HepG2 (cell line): ENCODE measurements around the gene FIBP. TPM values are rescaled to one million over a fixed set of nuclear protein-coding genes. Genes with fewer than 3 reads are reported as not detected.

ENCODE experiments used
- CAMTA2 ChIP-seq: sonication (generic); formaldehyde crosslinking; IDR thresholded peaks from 2 replicates; pipeline ENCODE4 v1.4.0; 2020; ENCODE audit warnings: mild to moderate bottlenecking, missing genetic modification reagents, borderline replicate concordance
- FOSL2 ChIP-seq: sonication (generic); formaldehyde crosslinking; IDR thresholded peaks from 2 replicates; pipeline ENCODE4 v1.4.0; 2020; ENCODE audit warnings: missing genetic modification reagents
- HOXA3 ChIP-seq: sonication (generic); formaldehyde crosslinking; IDR thresholded peaks from 2 replicates; pipeline ENCODE4 v1.5.0; 2020; ENCODE audit warnings: missing genetic modification reagents
- KDM6A ChIP-seq: IDR thresholded peaks from 2 replicates; pipeline ENCODE4 v1.6.1; 2016; ENCODE audit warnings: low read depth
- MAFG ChIP-seq: sonication (generic); formaldehyde crosslinking; IDR thresholded peaks from 2 replicates; pipeline ENCODE4 v1.5.1; 2020; ENCODE audit warnings: mild to moderate bottlenecking, missing genetic modification reagents
- MXI1 ChIP-seq: IDR thresholded peaks from 3 replicates; pipeline ENCODE4 v1.6.1; 2012; ENCODE audit warnings: low read depth, low read length, inconsistent platforms, borderline replicate concordance
- NCOA2 ChIP-seq: sonication (generic); formaldehyde crosslinking; IDR thresholded peaks from 2 replicates; pipeline ENCODE4 v1.8.0; 2022; ENCODE audit warnings: inconsistent platforms
- NFIC ChIP-seq: IDR thresholded peaks from 2 replicates; pipeline ENCODE4 v1.6.1; 2012; ENCODE audit warnings: mild to moderate bottlenecking, low read length, inconsistent platforms
- NFRKB ChIP-seq: fragments of 450-650 bp; IDR thresholded peaks from 2 replicates; pipeline ENCODE4 v1.6.1; 2017
- RBFOX2 ChIP-seq: fragments of 200-400 bp; formaldehyde crosslinking; IDR thresholded peaks from 2 replicates; pipeline ENCODE4 v1.6.1; 2017; ENCODE audit warnings: low read depth, mild to moderate bottlenecking, low read length
- SOX6 ChIP-seq, 2 experiments: fragments of 450-650 bp in 1 of 2; sonication (generic) in 1 of 2; formaldehyde crosslinking in 1 of 2; IDR thresholded peaks; 2 replicates each; pipeline versions ENCODE4 v1.4.0 to v1.6.1; 2017 to 2020; ENCODE audit warnings: antibody characterized with exemption in 1 of 2, mild to moderate bottlenecking in 1 of 2, missing genetic modification reagents in 1 of 2
- SRY ChIP-seq: sonication (generic); formaldehyde crosslinking; IDR thresholded peaks from 2 replicates; pipeline ENCODE4 v1.8.0; 2022; ENCODE audit warnings: mild to moderate bottlenecking, missing genetic modification reagents
- ZBTB38 ChIP-seq: sonication (generic); formaldehyde crosslinking; IDR thresholded peaks from 2 replicates; pipeline ENCODE4 v1.5.1; 2020; ENCODE audit warnings: mild to moderate bottlenecking, missing genetic modification reagents
- ZNF205 ChIP-seq: IDR thresholded peaks from 2 replicates; pipeline ENCODE4 v1.6.1; 2018; ENCODE audit warnings: missing biosample characterization, missing genetic modification reagents
- ZNF296 ChIP-seq: sonication (generic); formaldehyde crosslinking; conservative IDR thresholded peaks from 2 replicates; pipeline ENCODE4 v1.5.0; 2020; ENCODE audit warnings: mild to moderate bottlenecking, missing genetic modification reagents
- ZNF747 ChIP-seq: sonication (generic); formaldehyde crosslinking; IDR thresholded peaks from 2 replicates; pipeline ENCODE4 v1.8.1; 2023; ENCODE audit warnings: missing genetic modification reagents, mild to moderate bottlenecking, borderline replicate concordance
- polyA plus RNA-seq, 8 experiments: library from polyadenylated mRNA; depleted of rRNA in 3 of 8; stranded (reverse) in 7 of 8; unstranded in 1 of 8; fragments of >200 nt; fragmentation: Illumina TruSeq in 4 of 8; extraction: Trizol in 4 of 8; gene quantifications; 2 replicates each; pipeline versions ENCODE4 v1.2.1 to v1.2.3, GENCODE V29; 2011 to 2016; ENCODE audit warnings: low read depth in 4 of 8, missing spikeins in 1 of 8, mixed read lengths in 1 of 8; ENCODE audit not compliant: insufficient read depth in 1 of 8
- total RNA-seq, 5 experiments: library from RNA; depleted of rRNA; stranded (reverse); fragments of >200 nt; fragmentation: Illumina TruSeq; extraction: Trizol; gene quantifications; 2 replicates each; pipeline ENCODE4 v1.2.3, GENCODE V29; 2016; ENCODE audit warnings: low read depth in 1 of 5
- TF ChIP-seq, protein P1 (sequence below): sonication (generic); formaldehyde crosslinking; IDR thresholded peaks from 2 replicates; pipeline ENCODE4 v1.4.0; 2020; ENCODE audit warnings: mild to moderate bottlenecking, missing genetic modification reagents
- TF ChIP-seq, protein P2 (sequence below): IDR thresholded peaks from 2 replicates; pipeline ENCODE4 v1.6.1; 2016; ENCODE audit warnings: mild to moderate bottlenecking
- TF ChIP-seq, protein P3 (sequence below): sonication (generic); formaldehyde crosslinking; IDR thresholded peaks from 2 replicates; pipeline ENCODE4 v1.8.1; 2023; ENCODE audit warnings: missing genetic modification reagents, inconsistent platforms, borderline replicate concordance

FIBP gene
- total and polyA plus RNA-seq, 2 of the 13 experiments (the other 11 are each of a cell fraction or from before 2014, with no cell fraction given): 42.9 to 62.1 TPM

DNA sequence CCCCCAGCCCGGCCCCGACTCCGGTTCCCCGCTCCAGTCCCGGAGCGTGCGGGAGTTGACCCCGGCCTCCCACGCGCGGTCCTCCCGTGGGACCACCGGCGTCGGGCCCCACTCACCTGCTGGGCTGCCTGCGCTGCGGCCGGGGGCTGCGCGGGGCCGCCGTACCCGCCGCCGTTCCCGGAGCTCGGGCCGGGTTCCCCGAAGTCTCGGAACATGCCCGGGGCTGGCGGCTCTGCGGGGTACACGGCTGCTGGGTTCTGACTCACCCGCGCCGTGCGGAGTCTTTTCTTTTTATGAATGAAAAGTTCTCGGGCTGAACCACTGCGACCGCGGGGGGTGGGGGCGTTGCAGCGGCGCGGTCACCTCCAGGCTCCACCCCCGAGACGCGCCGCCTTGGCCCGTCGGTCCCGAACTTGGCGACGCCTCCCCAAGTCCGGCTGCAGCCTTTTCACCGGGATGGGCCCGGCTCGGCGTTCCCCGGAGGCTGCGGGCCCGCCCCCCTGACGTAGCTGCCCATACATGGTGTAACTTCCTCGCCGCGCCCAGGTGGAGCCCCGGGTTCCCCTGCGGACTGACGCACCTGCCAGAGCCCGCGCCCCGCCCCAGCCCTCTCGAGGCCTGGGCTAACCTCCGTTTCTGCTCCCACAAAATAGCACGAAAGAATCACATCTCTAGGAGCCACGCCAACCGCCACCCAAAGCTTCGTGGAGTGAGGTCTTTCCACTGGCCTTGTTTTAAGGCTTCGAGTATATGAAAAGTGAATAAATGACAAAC, 12.0 kb upstream of the FIBP start, which contains the start of gene FOSL1 (continued):
- TF ChIP-seq ZNF747 (CRISPR knock-in tag): peak; percentile 32; the same call in 1 of the 2 replicates
- peak; percentile 59 for TF ChIP-seq HOXA3 (CRISPR knock-in tag)
- peak; percentile 43; the same call in 1 of the 2 replicates for TF ChIP-seq ZBTB38 (CRISPR knock-in tag)
- TF ChIP-seq, protein P1, sequence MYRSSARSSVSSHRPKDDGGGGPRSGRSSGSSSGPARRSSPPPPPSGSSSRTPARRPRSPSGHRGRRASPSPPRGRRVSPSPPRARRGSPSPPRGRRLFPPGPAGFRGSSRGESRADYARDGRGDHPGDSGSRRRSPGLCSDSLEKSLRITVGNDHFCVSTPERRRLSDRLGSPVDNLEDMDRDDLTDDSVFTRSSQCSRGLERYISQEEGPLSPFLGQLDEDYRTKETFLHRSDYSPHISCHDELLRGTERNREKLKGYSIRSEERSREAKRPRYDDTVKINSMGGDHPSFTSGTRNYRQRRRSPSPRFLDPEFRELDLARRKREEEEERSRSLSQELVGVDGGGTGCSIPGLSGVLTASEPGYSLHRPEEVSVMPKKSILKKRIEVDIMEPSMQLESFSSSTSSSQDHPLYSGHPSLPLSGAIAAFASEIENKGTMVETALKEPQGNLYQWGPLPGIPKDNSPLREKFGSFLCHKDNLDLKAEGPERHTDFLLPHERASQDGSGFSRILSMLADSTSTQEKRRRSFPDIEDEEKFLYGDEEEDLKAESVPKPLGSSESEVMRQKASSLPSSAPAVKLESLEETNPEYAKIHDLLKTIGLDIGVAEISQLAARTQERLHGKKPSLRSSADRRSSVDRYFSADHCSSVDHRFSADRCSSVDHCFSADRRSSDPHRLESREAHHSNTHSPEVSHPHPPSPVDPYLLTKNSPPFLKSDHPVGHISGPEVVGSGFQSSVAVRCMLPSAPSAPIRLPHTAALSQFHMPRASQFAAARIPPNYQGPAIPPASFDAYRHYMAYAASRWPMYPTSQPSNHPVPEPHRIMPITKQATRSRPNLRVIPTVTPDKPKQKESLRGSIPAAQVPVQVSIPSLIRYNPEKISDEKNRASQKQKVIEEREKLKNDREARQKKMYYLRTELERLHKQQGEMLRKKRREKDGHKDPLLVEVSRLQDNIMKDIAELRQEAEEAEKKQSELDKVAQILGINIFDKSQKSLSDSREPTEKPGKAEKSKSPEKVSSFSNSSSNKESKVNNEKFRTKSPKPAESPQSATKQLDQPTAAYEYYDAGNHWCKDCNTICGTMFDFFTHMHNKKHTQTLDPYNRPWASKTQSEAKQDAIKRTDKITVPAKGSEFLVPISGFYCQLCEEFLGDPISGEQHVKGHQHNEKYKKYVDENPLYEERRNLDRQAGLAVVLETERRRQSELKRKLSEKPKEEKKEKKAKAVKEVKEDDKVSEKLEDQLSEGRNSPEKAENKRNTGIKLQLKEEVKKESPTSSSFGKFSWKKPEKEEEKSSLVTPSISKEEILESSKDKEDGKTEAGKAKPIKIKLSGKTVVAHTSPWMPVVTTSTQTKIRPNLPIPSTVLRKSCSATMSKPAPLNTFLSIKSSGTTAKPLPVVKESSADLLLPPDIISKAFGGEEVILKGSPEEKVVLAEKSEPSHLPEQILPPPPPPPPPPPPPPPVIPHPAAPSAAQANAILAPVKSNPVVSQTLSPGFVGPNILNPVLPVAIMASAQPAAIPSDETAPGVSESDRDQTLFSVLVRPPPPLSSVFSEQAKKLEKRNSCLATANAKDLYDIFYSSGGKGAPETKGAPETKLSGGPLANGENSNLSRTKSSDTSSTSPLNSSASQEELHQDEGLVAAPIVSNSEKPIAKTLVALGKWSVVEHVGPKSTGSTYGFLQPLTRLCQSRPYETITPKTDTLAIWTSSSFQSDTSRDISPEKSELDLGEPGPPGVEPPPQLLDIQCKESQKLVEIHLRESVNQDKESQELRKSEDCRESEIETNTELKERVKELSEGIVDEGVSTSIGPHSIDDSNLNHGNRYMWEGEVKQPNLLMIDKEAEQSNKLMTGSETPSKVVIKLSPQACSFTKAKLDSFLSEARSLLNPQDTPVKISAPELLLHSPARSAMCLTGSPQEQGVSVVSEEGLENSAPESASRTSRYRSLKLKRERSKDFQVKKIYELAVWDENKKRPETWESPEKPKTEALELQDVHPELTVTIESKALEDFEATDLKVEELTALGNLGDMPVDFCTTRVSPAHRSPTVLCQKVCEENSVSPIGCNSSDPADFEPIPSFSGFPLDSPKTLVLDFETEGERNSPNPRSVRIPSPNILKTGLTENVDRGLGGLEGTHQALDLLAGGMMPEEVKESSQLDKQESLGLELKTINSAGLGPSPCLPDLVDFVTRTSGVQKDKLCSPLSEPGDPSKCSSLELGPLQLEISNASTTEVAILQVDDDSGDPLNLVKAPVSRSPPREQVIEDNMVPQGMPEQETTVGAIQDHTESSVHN: no peak
- TF ChIP-seq RBFOX2: peak; percentile 87
- no peak for TF ChIP-seq KDM6A (CRISPR knock-in tag)
- no peak for TF ChIP-seq NFIC
- no peak for TF ChIP-seq ZNF296 (CRISPR knock-in tag)
- peak; percentile 78; the same call in 1 of the 3 replicates for TF ChIP-seq MXI1
- peak; percentile 10; the same call in 1 of the 2 replicates for TF ChIP-seq CAMTA2
- TF ChIP-seq, protein P2, sequence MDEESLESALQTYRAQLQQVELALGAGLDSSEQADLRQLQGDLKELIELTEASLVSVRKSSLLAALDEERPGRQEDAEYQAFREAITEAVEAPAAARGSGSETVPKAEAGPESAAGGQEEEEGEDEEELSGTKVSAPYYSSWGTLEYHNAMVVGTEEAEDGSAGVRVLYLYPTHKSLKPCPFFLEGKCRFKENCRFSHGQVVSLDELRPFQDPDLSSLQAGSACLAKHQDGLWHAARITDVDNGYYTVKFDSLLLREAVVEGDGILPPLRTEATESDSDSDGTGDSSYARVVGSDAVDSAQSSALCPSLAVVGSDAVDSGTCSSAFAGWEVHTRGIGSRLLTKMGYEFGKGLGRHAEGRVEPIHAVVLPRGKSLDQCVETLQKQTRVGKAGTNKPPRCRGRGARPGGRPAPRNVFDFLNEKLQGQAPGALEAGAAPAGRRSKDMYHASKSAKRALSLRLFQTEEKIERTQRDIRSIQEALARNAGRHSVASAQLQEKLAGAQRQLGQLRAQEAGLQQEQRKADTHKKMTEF: peak; percentile 50; the same call in 1 of the 2 replicates
- TF ChIP-seq MAFG (CRISPR knock-in tag): 0 out of 2 replicates have a peak, but pooled peaks have one; percentile 17
- 0 out of 2 replicates have a peak, but pooled peaks have one; percentile 38 for TF ChIP-seq SRY (CRISPR knock-in tag)
- TF ChIP-seq NFRKB: no peak
- TF ChIP-seq FOSL2 (CRISPR knock-in tag): peak; percentile 83
- 0 out of 2 replicates have a peak, but pooled peaks have one; percentile 19 for TF ChIP-seq NCOA2 (CRISPR knock-in tag)
- peak; percentile 35; the same call in 1 of the 2 replicates for TF ChIP-seq ZNF205 (CRISPR knock-in tag)
- TF ChIP-seq SOX6 (IDR thresholded peaks at IDR 0.05): no peak
- TF ChIP-seq SOX6 (CRISPR knock-in tag; IDR thresholded peaks at IDR 0.05): peak; percentile 44; the same call in 1 of the 2 replicates
- TF ChIP-seq, protein P3, sequence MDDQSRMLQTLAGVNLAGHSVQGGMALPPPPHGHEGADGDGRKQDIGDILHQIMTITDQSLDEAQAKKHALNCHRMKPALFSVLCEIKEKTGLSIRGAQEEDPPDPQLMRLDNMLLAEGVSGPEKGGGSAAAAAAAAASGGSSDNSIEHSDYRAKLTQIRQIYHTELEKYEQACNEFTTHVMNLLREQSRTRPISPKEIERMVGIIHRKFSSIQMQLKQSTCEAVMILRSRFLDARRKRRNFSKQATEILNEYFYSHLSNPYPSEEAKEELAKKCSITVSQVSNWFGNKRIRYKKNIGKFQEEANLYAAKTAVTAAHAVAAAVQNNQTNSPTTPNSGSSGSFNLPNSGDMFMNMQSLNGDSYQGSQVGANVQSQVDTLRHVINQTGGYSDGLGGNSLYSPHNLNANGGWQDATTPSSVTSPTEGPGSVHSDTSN: 0 out of 2 replicates have a peak, but pooled peaks have one; percentile 33
